Astrocyte (in vitro differentiated cells and primary cell): Measurements from ENCODE around the gene PUSL1.

Source experiments
- CTCF ChIP-seq: IDR thresholded peaks from 2 replicates; pipeline ENCODE4 v1.5.1; 2011; ENCODE audit warnings: low read depth, mild to moderate bottlenecking, inconsistent platforms, low read length, moderate library complexity; ENCODE audit not compliant: insufficient read depth
- EZH2 ChIP-seq: IDR thresholded peaks from 2 replicates; pipeline ENCODE4 v1.6.1; 2012; ENCODE audit warnings: mild to moderate bottlenecking, low read length, inconsistent platforms; ENCODE audit not compliant: insufficient read depth

GRCh38 chr1:1314678-1315335, 6.4 kb downstream of the PUSL1 start:
- TF ChIP-seq CTCF (no peak), EZH2 (no peak)
